Cardiac muscle cell (in vitro differentiated cells and primary cell): ENCODE measurements around the gene RAD50. TPM values are rescaled to one million over a fixed set of nuclear protein-coding genes. Genes with fewer than 3 reads are reported as not detected.

Experiments used
- DNase-seq, 2 donors: peaks; one replicate each; pipeline versions ENCODE4 v3.0.0 to v3.0.0-alpha.2; 2010 to 2017; ENCODE audit warnings: low read depth in 1 of 2, low spot score in 1 of 2
- H3K27ac ChIP-seq: fragments of 200-600 bp; sonication (generic); 2 replicates; pipeline ENCODE4 v1.5.1; 2016
- H3K27me3 ChIP-seq: fragments of 200-600 bp; sonication (generic); 2 replicates; pipeline ENCODE4 v1.6.0; 2016; ENCODE audit warnings: control low read depth
- H3K36me3 ChIP-seq: fragments of 200-600 bp; sonication (generic); 2 replicates; pipeline ENCODE4 v1.5.1; 2016; ENCODE audit warnings: control low read depth
- H3K4me1 ChIP-seq: fragments of 200-600 bp; sonication (generic); 2 replicates; pipeline ENCODE4 v1.8.1; 2017; ENCODE audit warnings: low read depth, mild to moderate bottlenecking, mixed run types
- H3K4me3 ChIP-seq: fragments of 200-600 bp; sonication (generic); 2 replicates; pipeline ENCODE4 v1.5.1; 2016; ENCODE audit warnings: mild to moderate bottlenecking
- H3K9me3 ChIP-seq: fragments of 200-600 bp; sonication (generic); 2 replicates; pipeline ENCODE4 v1.5.1; 2017; ENCODE audit warnings: low read depth, mild to moderate bottlenecking, control low read depth
- polyA plus RNA-seq: library from polyadenylated mRNA; unstranded; fragments of >200 nt; fragmentation: Nextera tagmentation; extraction: Ambion mirVana; gene quantifications from 2 replicates; pipeline ENCODE4 v1.2.1, GENCODE V29; 2016
- total RNA-seq: library from RNA; depleted of rRNA; stranded (reverse); fragments of >200 nt; gene quantifications from 2 replicates; pipeline ENCODE4 v1.2.3, GENCODE V29; 2016
- TF ChIP-seq, protein P1 (sequence below): IDR thresholded peaks from 2 replicates; pipeline ENCODE4 v1.5.1; 2012; ENCODE audit warnings: low read depth, mild to moderate bottlenecking, low read length

Gene RAD50
- total and polyA plus RNA-seq, 2 experiments from 2014 or later: 13.4 to 27.3 TPM

DNA sequence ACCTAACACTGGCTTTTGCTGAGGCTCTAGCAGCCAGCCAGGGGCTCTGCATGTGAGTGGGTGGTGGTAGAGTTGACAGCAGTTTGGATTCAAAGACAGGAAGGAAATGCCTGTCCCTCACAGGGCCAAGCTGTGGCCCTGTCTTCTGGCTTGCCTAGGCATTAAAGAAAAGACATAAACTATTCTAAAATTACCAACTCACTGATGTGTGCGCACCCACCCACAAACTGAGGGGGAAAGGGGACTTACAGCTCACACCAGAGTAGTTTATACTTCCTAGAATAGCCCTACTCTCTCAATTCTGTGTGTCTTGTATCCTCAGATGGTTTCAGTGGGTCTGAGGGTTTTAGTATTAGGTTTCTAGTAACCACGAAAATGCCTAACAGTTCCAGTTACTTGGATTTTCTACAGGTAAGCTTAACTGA, 82.9 kb downstream of the RAD50 start:
- TF ChIP-seq, protein P1, sequence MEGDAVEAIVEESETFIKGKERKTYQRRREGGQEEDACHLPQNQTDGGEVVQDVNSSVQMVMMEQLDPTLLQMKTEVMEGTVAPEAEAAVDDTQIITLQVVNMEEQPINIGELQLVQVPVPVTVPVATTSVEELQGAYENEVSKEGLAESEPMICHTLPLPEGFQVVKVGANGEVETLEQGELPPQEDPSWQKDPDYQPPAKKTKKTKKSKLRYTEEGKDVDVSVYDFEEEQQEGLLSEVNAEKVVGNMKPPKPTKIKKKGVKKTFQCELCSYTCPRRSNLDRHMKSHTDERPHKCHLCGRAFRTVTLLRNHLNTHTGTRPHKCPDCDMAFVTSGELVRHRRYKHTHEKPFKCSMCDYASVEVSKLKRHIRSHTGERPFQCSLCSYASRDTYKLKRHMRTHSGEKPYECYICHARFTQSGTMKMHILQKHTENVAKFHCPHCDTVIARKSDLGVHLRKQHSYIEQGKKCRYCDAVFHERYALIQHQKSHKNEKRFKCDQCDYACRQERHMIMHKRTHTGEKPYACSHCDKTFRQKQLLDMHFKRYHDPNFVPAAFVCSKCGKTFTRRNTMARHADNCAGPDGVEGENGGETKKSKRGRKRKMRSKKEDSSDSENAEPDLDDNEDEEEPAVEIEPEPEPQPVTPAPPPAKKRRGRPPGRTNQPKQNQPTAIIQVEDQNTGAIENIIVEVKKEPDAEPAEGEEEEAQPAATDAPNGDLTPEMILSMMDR: no peak
- Histone ChIP-seq H3K4me3 (no peak overlapping the region), H3K9me3 (no peaks in the 10 kb centered on the region), H3K27ac (no peak overlapping the region), H3K27me3 (no peaks in the 10 kb centered on the region), H3K36me3 (peaks cover 6% of the 10 kb centered on the region), H3K4me1 (no peaks in the 10 kb centered on the region)
- DNase-seq: no peak

DNA sequence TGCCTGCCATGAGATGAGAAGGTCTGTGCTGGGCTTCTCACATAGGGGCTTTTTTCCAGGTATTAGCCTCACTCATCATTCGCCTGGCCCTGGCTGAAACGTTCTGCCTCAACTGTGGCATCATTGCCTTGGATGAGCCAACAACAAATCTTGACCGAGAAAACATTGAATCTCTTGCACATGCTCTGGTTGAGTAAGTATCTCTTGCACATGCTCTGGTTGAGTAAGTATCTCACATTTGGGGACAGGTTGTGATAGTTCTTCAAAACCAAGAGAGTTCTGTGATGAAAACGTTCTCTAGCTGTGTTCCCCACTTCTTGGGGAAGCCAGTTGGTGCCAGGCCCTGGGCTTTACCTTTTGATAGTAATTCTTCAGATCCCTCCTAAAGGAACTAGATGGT, 83.8 kb downstream of the RAD50 start:
- no peaks in the 10 kb centered on the region for H3K27me3 ChIP-seq
- no peaks in the 10 kb centered on the region for H3K4me1 ChIP-seq
- H3K9me3 ChIP-seq: no peaks in the 10 kb centered on the region
- no peak overlapping the region for H3K4me3 ChIP-seq
- DNase-seq: no peak
- H3K36me3 ChIP-seq: peaks cover 6% of the 10 kb centered on the region
- TF ChIP-seq, protein P1: no peak
- H3K27ac ChIP-seq: no peak overlapping the region

- no peaks in the 10 kb centered on the region for H3K4me1 ChIP-seq
- H3K27me3 ChIP-seq: no peaks in the 10 kb centered on the region
- no peak overlapping the region for H3K4me3 ChIP-seq
- H3K36me3 ChIP-seq: peaks cover 6% of the 10 kb centered on the region
- no peaks in the 10 kb centered on the region for H3K9me3 ChIP-seq
- DNase-seq: no peak
- TF ChIP-seq, protein P1: no peak
- no peak overlapping the region for H3K27ac ChIP-seq
These were observed 84.5 kb downstream of the RAD50 start for GRCh38 chr5:132641241-132641723.

GRCh38 chr5:132641841-132642240, 85.1 kb downstream of the RAD50 start:
- Histone ChIP-seq H3K9me3 (no peaks in the 10 kb centered on the region), H3K4me1 (no peaks in the 10 kb centered on the region), H3K4me3 (no peak overlapping the region), H3K27ac (no peak overlapping the region), H3K36me3 (peaks cover 6% of the 10 kb centered on the region), H3K27me3 (no peaks in the 10 kb centered on the region)
- DNase-seq: no peak
- TF ChIP-seq, protein P1: no peak

- Histone ChIP-seq H3K27ac (no peak overlapping the region), H3K27me3 (no peaks in the 10 kb centered on the region), H3K9me3 (no peaks in the 10 kb centered on the region), H3K4me3 (no peak overlapping the region), H3K4me1 (no peaks in the 10 kb centered on the region), H3K36me3 (no peaks in the 10 kb centered on the region)
- DNase-seq: no peak
- TF ChIP-seq, protein P1: no peak
These were observed 87.4 kb downstream of the RAD50 start for GRCh38 chr5:132644177-132644576.
